GM12864 (cell line): Measurements from ENCODE around the gene OS9.
"Not testable (repeated sequence)": the region's sequence is repeated elsewhere in the genome, so short reads cannot be mapped to it uniquely, and the experiment has no call there.

Experiments used
- DNase-seq: peaks from one replicate; pipeline ENCODE4 v3.0.0-alpha.2; 2011; ENCODE audit warnings: low read depth
- H3K4me3 ChIP-seq: 2 replicates; pipeline ENCODE4 v1.5.1; 2011; ENCODE audit warnings: mild to moderate bottlenecking, low read depth, low read length, control low read depth
- CTCF ChIP-seq: IDR thresholded peaks from 2 replicates; pipeline ENCODE4 v1.5.1; 2011; ENCODE audit warnings: low read depth, mild to moderate bottlenecking, moderate library complexity, low read length, control low read depth, inconsistent platforms; ENCODE audit errors: missing control alignments

OS9 gene

DNA sequence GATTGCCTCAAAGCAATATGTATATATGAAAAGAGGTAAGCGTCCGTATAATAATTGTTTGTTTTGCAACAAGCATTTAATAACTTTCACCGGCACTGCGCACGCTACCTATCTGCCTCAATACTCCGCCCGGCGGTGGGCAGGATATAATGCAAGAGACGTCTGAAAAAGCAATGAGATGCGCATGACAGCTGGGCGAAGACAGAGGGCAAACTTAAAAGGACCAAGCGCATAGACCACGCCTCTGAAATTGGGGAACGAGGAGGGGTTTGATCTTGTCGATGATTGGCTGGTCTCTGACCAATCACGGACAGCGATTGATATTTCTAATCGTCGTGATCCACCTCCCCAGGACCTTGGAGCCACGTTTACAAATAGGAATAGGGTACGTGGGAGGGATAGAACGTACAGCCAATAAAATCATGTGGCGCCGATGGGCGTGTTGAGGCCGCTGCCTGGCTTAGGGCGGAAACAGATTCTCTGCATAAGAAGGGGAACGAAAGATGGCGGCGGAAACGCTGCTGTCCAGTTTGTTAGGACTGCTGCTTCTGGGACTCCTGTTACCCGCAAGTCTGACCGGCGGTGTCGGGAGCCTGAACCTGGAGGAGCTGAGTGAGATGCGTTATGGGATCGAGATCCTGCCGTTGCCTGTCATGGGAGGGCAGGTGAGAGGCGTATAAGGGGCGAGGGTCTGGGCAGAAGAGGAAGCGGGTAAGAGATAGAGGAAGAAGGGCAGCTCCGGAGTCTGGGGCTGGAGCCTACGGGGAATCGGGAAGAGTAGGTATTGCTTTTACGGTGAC is at the start of gene OS9:
OS9 (plus strand) TSS at position 474 of the 800 bp plus-strand sequence; CDS start at position 504, 30 bp downstream.
- peak; percentile 71 for TF ChIP-seq CTCF
- peak within 1 kb of the TSS; percentile 70 for H3K4me3 ChIP-seq
- DNase-seq = peak; percentile 100

GRCh38 chr12:57645990-57646658 is 47.8 kb upstream of the OS9 start:
- not testable (repeated sequence) for DNase-seq, H3K4me3 ChIP-seq

DNA sequence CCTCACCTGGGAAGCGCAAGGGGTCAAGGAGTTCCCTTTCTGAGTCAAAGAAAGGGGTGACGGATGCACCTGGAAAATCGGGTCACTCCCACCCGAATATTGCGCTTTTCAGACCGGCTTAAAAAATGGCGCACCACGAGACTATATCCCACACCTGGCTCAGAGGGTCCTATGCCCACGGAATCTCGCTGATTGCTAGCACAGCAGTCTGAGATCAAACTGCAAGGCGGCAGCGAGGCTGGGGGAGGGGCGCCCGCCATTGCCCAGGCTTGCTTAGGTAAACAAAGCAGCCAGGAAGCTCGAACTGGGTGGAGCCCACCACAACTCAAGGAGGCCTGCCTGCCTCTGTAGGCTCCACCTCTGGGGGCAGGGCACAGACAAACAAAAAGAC is 47.3 kb upstream of the OS9 start:
- DNase-seq, H3K4me3 ChIP-seq: not testable (repeated sequence)

- TF ChIP-seq CTCF = no peak
- H3K4me3 ChIP-seq = no peak overlapping the region
- no peak for DNase-seq
Measured at GRCh38 chr12:57654042-57654441, 39.9 kb upstream of the OS9 start.

DNA sequence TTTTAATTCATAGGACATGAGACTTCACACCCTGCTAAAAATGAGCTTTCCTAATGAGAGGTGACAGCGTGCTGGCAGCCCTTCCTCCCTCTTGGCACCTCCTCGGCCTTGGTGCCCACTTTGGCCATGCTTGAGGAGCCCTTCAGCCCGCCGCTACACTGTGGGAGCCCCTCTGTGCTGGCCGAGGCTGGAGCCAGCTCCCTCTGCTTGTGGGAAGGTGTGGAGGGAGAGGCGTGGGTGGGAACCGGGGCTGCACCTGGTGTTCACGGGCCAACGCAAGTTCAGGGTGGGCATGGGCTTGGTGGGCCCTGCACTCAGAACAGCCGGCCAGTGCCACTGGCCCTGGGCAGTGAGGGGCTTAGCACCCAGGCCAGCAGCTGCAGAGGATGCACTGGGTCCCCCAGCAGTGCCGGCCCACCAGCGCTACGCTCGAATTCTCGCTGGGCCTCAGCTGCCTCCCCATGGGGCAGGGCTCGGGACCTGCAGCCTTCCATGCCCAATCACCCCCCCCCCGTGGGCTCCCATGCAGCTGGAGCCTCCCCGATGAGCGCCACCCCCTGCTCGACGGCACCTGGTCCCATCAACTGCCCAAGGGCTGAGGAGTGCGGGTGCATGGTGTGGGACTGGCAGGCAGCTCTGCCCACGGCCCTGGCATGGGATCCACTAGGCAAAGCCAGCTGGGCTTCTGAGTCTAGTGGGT is 38.2 kb upstream of the OS9 start:
- H3K4me3 ChIP-seq = no peak overlapping the region
- DNase-seq = no peak
- TF ChIP-seq CTCF = no peak

GRCh38 chr12:57656408-57656807 is 37.5 kb upstream of the OS9 start:
- not testable (repeated sequence) for H3K4me3 ChIP-seq, DNase-seq

GRCh38 chr12:57657744-57658143 is 36.2 kb upstream of the OS9 start:
- no peak for TF ChIP-seq CTCF
- no peak overlapping the region for H3K4me3 ChIP-seq
- no peak for DNase-seq

DNA sequence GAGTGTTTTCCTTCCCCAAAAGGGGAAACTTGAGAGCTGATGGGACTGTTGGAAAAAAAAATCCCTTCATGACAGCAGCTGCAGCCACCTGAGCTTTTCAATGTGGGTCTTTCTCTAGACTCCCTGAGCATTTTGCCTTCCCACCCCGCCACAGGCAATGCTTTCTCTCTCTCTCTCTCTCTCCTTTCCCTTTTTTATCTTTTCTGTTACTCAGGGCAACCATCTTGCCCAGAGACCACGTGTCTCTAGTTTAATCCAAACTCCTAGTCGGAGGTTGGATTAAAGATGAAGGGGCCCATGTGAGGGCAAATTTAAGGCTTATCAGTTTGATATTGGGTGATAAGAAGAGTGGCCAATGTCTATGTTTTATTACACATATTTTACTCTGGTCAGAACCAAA is 35.0 kb upstream of the OS9 start:
- no peak for TF ChIP-seq CTCF
- DNase-seq = no peak
- no peak overlapping the region for H3K4me3 ChIP-seq
